IMR-90 (cell line): Measurements from ENCODE around the gene ALKBH1. TPM values are rescaled to one million over a fixed set of nuclear protein-coding genes. Genes with fewer than 3 reads are reported as not detected.

Source experiments
- ATAC-seq: fragments of 200-7000 bp; cut with Tn5 transposase; 2 replicates; pipeline ENCODE4 v1.9.1; 2020; ENCODE audit warnings: low read depth, mild to moderate bottlenecking, moderate library complexity
- BruUV-seq: library from RNA; stranded (reverse); fragments of 400-500 nt; replicated peaks from 2 replicates; lab custom pipeline; 2021; lab: Mats Ljungman, UMichigan
- CTCF ChIA-PET: fragments of 300-600 bp; formaldehyde crosslinking; extraction: SDS; loops from one replicate; lab custom pipeline; 2021; ENCODE audit warnings: antibody characterized with exemption; lab: Yijun Ruan, JAX
- POLR2A ChIA-PET: fragments of 300-600 bp; sonication (Branson Sonifier 250); formaldehyde crosslinking; loops from one replicate; lab custom pipeline; 2022; ENCODE audit warnings: antibody characterized with exemption; ENCODE audit not compliant: unreplicated experiment; lab: Charles Lee
- DNase-seq: peaks from one replicate; pipeline ENCODE4 v3.0.0; 2013
- H2AFZ ChIP-seq: replicated peaks from 2 replicates; pipeline ENCODE3; 2013; ENCODE audit warnings: low read length, mild to moderate bottlenecking; ENCODE audit not compliant: poor library complexity
- H2AK5ac ChIP-seq: 2 replicates; pipeline ENCODE4 v1.6.1; 2013; ENCODE audit warnings: low read depth, low read length, inconsistent platforms
- H2AK9ac ChIP-seq: replicated peaks from 2 replicates; pipeline ENCODE3; 2013; ENCODE audit warnings: mild to moderate bottlenecking, low read depth, low read length, moderate library complexity; ENCODE audit not compliant: poor library complexity
- H2BK120ac ChIP-seq: 2 replicates; pipeline ENCODE4 v1.6.1; 2013; ENCODE audit warnings: low read depth, low read length, inconsistent platforms
- H2BK15ac ChIP-seq: 3 replicates; pipeline ENCODE4 v1.6.1; 2013; ENCODE audit warnings: low read depth, low read length, inconsistent platforms
- H2BK20ac ChIP-seq: 2 replicates; pipeline ENCODE4 v1.6.1; 2013; ENCODE audit warnings: low read depth, mild to moderate bottlenecking, inconsistent platforms, low read length, moderate library complexity
- H2BK5ac ChIP-seq: 2 replicates; pipeline ENCODE4 v1.6.1; 2013; ENCODE audit warnings: mild to moderate bottlenecking, low read depth, low read length, inconsistent platforms; ENCODE audit not compliant: poor library complexity, severe bottlenecking
- H3K14ac ChIP-seq: replicated peaks from 2 replicates; pipeline ENCODE4 v1.6.1; 2013; ENCODE audit warnings: low read depth, low read length, inconsistent platforms
- H3K18ac ChIP-seq: 2 replicates; pipeline ENCODE4 v1.6.1; 2013; ENCODE audit warnings: low read depth, low read length, control low read depth
- H3K23ac ChIP-seq: 2 replicates; pipeline ENCODE4 v1.6.1; 2013; ENCODE audit warnings: low read depth, low read length, inconsistent platforms
- H3K27ac ChIP-seq: 2 replicates; pipeline ENCODE4 v1.5.1; 2013; ENCODE audit warnings: mild to moderate bottlenecking, control low read depth, low read length; ENCODE audit not compliant: insufficient read depth
- H3K27me3 ChIP-seq: 2 replicates; pipeline ENCODE4 v1.6.1; 2013; ENCODE audit warnings: low read length; ENCODE audit not compliant: control insufficient read depth, insufficient read depth
- H3K36me3 ChIP-seq: 2 replicates; pipeline ENCODE4 v1.6.1; 2013; ENCODE audit warnings: low read length, mixed read lengths; ENCODE audit not compliant: control insufficient read depth, insufficient read depth
- H3K4ac ChIP-seq: 2 replicates; pipeline ENCODE4 v1.6.1; 2013; ENCODE audit warnings: low read depth, low read length, inconsistent platforms
- H3K4me1 ChIP-seq: 2 replicates; pipeline ENCODE4 v1.6.1; 2013; ENCODE audit warnings: low read length, mixed read lengths; ENCODE audit not compliant: control insufficient read depth, insufficient read depth
- H3K4me2 ChIP-seq: 2 replicates; pipeline ENCODE4 v1.6.1; 2013; ENCODE audit warnings: low read depth, mild to moderate bottlenecking, control low read depth, low read length, moderate library complexity
- H3K4me3 ChIP-seq: 2 replicates; pipeline ENCODE4 v1.5.1; 2013; ENCODE audit warnings: low read depth, mild to moderate bottlenecking, control low read depth, low read length, moderate library complexity; ENCODE audit not compliant: insufficient read depth
- H3K56ac ChIP-seq: 2 replicates; pipeline ENCODE4 v1.6.1; 2013; ENCODE audit warnings: low read length, inconsistent platforms; ENCODE audit not compliant: insufficient read depth; ENCODE audit errors: extremely low read depth
- H3K79me1 ChIP-seq, 2 experiments: 2 replicates each; pipeline ENCODE4 v1.6.1; 2013; ENCODE audit warnings: low read length in 2 of 2, inconsistent platforms in 1 of 2, low read depth in 1 of 2
- H3K9ac ChIP-seq: 2 replicates; pipeline ENCODE4 v1.6.1; 2013; ENCODE audit warnings: low read depth, low read length, control low read depth
- H3K9me1 ChIP-seq: 2 replicates; pipeline ENCODE4 v1.6.1; 2013; ENCODE audit warnings: low read length, inconsistent platforms; ENCODE audit not compliant: insufficient read depth
- H3K9me3 ChIP-seq: 2 replicates; pipeline ENCODE4 v1.6.1; 2013; ENCODE audit warnings: low read length; ENCODE audit not compliant: control insufficient read depth, insufficient read depth
- H4K20me1 ChIP-seq: 2 replicates; pipeline ENCODE4 v1.6.1; 2013; ENCODE audit warnings: low read length, inconsistent platforms; ENCODE audit not compliant: insufficient read depth
- H4K5ac ChIP-seq: 2 replicates; pipeline ENCODE4 v1.6.1; 2013; ENCODE audit warnings: mild to moderate bottlenecking, low read depth, low read length, control low read depth
- H4K8ac ChIP-seq, 2 experiments: 2 replicates each; pipeline ENCODE4 v1.6.1; 2013; ENCODE audit warnings: low read depth in 2 of 2, low read length in 2 of 2, control low read depth in 1 of 2, inconsistent platforms in 1 of 2
- H4K91ac ChIP-seq: 2 replicates; pipeline ENCODE4 v1.6.1; 2013; ENCODE audit warnings: low read depth, low read length, inconsistent platforms; ENCODE audit not compliant: insufficient read depth
- FOS ChIP-seq: fragments of 150-350 bp; IDR thresholded peaks from 2 replicates; pipeline ENCODE4 v1.6.1; 2016; ENCODE audit warnings: low read depth, low read length
- MAFK ChIP-seq: IDR thresholded peaks from 2 replicates; pipeline ENCODE4 v1.6.1; 2012; ENCODE audit warnings: low read depth, low read length, improper control_type of control experiment
- MAZ ChIP-seq: IDR thresholded peaks from 2 replicates; pipeline ENCODE4 v1.6.1; 2012; ENCODE audit warnings: low read depth, mild to moderate bottlenecking, low read length, improper control_type of control experiment, moderate library complexity, borderline replicate concordance
- NFE2L2 ChIP-seq: fragments of 150-350 bp; IDR thresholded peaks from 2 replicates; pipeline ENCODE4 v1.6.1; 2016; ENCODE audit warnings: low read depth, mild to moderate bottlenecking, low read length
- RAD21 ChIP-seq: IDR thresholded peaks from 2 replicates; pipeline ENCODE4 v1.6.1; 2012; ENCODE audit warnings: low read length, improper control_type of control experiment
- whole genome bisulfite sequencing, 2 experiments: methylation state at CpG; one replicate each; pipeline versions ENCODE4 v1.1.5 to v1.1.7; 2013; ENCODE audit warnings: missing lambda C conversion rate in 2 of 2; ENCODE audit not compliant: insufficient read length in 1 of 2; ENCODE audit errors: extremely low coverage in 2 of 2; 5-methylcytosine and 5-hydroxymethylcytosine counted together
- dilution Hi-C: fragments of 300-500 bp; cut with HindIII; formaldehyde crosslinking; loops from one replicate; pipeline ENCODE4 v1.14.3; 2018; ENCODE audit warnings: low sequenced_read_pairs; ENCODE audit not compliant: unreplicated experiment
- in situ Hi-C: fragments of 300-500 bp; cut with MboI; formaldehyde crosslinking; loops from 3 replicates; pipeline ENCODE4 v1.14.3; 2019; ENCODE audit warnings: low sequenced_read_pairs, inconsistent platforms, mixed read lengths
- intact Hi-C: fragments of 100-400 bp; cut with micrococcal nuclease; formaldehyde crosslinking; loops from 2 replicates; pipeline ENCODE4 v1.10.0; 2022
- polyA plus RNA-seq, 3 experiments: library from polyadenylated mRNA; depleted of rRNA; stranded (reverse); fragments of >200 nt; gene quantifications; 2 replicates each; pipeline ENCODE4 v1.2.3, GENCODE V29; 2012; ENCODE audit warnings: low replicate concordance in 1 of 3
- total RNA-seq: library from RNA; depleted of rRNA; stranded (reverse); fragments of >200 nt; gene quantifications from 2 replicates; pipeline ENCODE4 v1.2.3, GENCODE V29; 2012
- TF ChIP-seq, protein P1 (sequence below): conservative IDR thresholded peaks from 2 replicates; pipeline ENCODE4 v1.5.1; 2012; ENCODE audit warnings: mild to moderate bottlenecking, low read depth, low read length, improper control_type of control experiment
- TF ChIP-seq, protein P2 (sequence below): fragments of 150-350 bp; IDR thresholded peaks from 2 replicates; pipeline ENCODE4 v1.6.1; 2017; ENCODE audit warnings: mild to moderate bottlenecking, antibody characterized with exemption, low read length, low read depth

Gene ALKBH1
- total and polyA plus RNA-seq, 2 of the 4 experiments (the other 2 are of a cell fraction), result 10.0 to 10.8 TPM

DNA sequence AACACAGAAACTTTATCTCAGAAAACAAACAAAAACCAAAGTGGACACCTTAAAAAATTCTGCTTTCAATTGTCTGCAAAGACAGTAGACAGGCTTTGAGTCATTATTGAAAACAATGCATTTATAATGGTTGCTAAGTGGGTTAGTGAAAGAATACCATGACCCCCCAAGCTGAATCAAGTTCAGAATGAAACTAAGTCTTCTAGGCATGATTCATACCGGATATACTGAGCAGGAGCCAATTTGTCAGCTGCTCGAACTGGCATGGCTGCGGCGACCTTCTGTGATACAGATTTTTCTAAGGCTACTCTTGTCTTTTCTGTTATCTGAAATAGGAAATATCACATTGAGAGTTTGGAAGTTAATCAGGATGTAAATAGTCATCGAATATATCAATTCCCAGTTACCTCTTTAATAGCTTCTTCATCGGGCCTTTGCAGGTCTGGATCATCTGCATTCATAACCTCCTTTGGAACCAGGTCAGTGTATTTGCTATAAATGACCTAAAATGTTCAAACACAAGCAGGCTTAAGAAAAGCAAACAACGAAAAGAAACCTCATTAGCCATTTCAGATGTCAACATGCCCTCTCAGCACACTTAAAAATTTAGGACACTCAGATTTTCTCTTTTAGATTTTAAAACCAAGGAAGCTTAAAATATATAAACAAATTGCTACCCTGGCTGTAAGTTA, 30.9 kb upstream of the ALKBH1 start:
- Histone ChIP-seq H2BK15ac (no peak overlapping the region), H3K4me3 (no peak overlapping the region), H3K9me3 (no peaks in the 10 kb centered on the region), H3K18ac (no peak overlapping the region), H2AK9ac (no peak overlapping the region), H3K27me3 (no peaks in the 10 kb centered on the region), H4K91ac (no peak overlapping the region), H3K36me3 (peaks cover 32% of the 10 kb centered on the region), H3K4me2 (no peak overlapping the region), H3K27ac (no peak overlapping the region), H3K9ac (no peak overlapping the region), H4K8ac (no peak overlapping the region), H3K56ac (no peak overlapping the region), H2AFZ (no peak overlapping the region), H3K4me1 (no peaks in the 10 kb centered on the region), H3K4ac (no peak overlapping the region), H2BK20ac (no peak overlapping the region), H3K14ac (no peak overlapping the region), H3K9me1 (no peaks in the 10 kb centered on the region; the same call in 1 of the 2 replicates), H3K79me1 (peaks cover 13 to 23% of the 10 kb centered on the region in 2 experiments), H2BK120ac (no peak overlapping the region), H3K23ac (no peak overlapping the region), H4K20me1 (no peaks in the 10 kb centered on the region), H4K5ac (no peak overlapping the region), H2BK5ac (no peak overlapping the region), H2AK5ac (no peak overlapping the region)
- dilution Hi-C loops, result no loop called here
- intact Hi-C loops, result no loop called here
- POLR2A ChIA-PET, result no interaction called here
- DNase-seq, result peak; percentile 45
- BruUV-seq, result no TSS peak
- CTCF ChIA-PET, result no interaction called here
- TF ChIP-seq FOS, result no peak
- TF ChIP-seq MAFK, result no peak
- TF ChIP-seq RAD21, result no peak
- TF ChIP-seq, protein P1, sequence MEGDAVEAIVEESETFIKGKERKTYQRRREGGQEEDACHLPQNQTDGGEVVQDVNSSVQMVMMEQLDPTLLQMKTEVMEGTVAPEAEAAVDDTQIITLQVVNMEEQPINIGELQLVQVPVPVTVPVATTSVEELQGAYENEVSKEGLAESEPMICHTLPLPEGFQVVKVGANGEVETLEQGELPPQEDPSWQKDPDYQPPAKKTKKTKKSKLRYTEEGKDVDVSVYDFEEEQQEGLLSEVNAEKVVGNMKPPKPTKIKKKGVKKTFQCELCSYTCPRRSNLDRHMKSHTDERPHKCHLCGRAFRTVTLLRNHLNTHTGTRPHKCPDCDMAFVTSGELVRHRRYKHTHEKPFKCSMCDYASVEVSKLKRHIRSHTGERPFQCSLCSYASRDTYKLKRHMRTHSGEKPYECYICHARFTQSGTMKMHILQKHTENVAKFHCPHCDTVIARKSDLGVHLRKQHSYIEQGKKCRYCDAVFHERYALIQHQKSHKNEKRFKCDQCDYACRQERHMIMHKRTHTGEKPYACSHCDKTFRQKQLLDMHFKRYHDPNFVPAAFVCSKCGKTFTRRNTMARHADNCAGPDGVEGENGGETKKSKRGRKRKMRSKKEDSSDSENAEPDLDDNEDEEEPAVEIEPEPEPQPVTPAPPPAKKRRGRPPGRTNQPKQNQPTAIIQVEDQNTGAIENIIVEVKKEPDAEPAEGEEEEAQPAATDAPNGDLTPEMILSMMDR, result no peak
- TF ChIP-seq, protein P2, sequence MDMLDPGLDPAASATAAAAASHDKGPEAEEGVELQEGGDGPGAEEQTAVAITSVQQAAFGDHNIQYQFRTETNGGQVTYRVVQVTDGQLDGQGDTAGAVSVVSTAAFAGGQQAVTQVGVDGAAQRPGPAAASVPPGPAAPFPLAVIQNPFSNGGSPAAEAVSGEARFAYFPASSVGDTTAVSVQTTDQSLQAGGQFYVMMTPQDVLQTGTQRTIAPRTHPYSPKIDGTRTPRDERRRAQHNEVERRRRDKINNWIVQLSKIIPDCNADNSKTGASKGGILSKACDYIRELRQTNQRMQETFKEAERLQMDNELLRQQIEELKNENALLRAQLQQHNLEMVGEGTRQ, result no peak
- no peak for TF ChIP-seq NFE2L2
- TF ChIP-seq MAZ, result no peak
- no peak for ATAC-seq
- no CpG with 5 or more reads among the region's 7 CpGs for WGBS, 2 experiments
- in situ Hi-C loops, result no loop called here
